HG02840 (cell line): Measurements from ENCODE around the gene HOXB6.

Experiments
- ATAC-seq: cut with Tn5 transposase; IDR thresholded peaks from one replicate; pipeline ENCODE4 v1.9.1; 2021; ENCODE audit warnings: mild to moderate bottlenecking, moderate library complexity, moderate number of reproducible peaks; ENCODE audit not compliant: unreplicated experiment, low FRiP score

The HOXB6 gene

DNA sequence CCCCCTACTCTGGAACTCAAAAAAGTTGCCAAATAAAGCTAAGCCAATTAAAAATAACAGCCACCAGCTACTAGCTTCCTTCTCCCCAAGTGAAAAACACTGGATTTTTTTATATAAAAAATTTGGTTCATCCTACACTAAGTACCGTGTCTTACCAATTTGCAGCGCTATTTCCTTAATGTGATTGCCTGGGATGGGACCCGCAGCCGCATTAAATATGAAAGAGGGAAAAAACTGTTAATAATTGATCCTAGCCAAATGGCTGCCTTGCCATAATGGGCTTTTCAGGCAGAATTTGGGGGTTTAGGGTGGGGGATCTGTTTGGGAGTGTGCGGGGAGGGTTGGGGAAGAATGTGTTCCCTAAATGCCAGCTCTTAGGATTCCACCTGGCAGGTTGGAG lies 19.3 kb upstream of the HOXB6 start:
- no peak for ATAC-seq

DNA sequence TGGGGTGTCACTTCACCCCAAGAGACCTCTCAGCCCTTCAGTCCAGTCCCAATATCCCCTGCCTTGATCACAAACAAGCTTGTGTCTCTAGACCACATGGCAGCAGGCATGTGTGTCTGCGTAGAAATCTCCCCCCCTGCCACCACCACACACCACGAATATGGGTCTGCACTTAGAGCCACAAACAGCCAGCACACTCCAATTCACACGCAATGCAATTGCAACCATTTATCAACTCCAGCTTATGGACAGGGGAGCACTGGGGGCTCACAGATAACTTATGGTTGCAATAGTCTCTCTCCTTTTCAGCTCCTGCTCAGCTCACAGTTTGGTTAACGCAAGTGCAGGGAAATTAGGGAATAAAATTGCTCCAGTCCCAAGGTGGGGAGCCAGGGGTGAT lies 18.8 kb upstream of the HOXB6 start:
- ATAC-seq, result no peak

DNA sequence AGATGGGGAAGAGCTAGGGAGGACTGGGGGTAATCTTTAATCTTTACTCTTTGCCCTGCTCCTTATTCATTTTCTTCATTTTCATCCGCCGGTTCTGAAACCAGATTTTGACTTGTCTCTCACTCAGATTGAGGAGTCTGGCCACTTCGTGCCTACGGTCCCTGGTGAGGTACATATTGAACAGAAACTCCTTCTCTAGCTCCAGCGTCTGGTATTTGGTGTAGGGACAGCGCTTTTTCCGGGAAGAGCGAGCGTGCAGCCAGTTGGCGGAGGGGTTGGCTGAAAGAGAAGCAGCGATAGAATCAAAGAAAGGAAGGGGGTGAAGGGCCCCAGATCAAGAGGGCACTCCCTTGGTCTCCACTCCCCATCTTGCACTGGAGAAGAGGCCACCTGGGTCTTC lies 18.1 kb upstream of the HOXB6 start:
- ATAC-seq, result no peak

DNA sequence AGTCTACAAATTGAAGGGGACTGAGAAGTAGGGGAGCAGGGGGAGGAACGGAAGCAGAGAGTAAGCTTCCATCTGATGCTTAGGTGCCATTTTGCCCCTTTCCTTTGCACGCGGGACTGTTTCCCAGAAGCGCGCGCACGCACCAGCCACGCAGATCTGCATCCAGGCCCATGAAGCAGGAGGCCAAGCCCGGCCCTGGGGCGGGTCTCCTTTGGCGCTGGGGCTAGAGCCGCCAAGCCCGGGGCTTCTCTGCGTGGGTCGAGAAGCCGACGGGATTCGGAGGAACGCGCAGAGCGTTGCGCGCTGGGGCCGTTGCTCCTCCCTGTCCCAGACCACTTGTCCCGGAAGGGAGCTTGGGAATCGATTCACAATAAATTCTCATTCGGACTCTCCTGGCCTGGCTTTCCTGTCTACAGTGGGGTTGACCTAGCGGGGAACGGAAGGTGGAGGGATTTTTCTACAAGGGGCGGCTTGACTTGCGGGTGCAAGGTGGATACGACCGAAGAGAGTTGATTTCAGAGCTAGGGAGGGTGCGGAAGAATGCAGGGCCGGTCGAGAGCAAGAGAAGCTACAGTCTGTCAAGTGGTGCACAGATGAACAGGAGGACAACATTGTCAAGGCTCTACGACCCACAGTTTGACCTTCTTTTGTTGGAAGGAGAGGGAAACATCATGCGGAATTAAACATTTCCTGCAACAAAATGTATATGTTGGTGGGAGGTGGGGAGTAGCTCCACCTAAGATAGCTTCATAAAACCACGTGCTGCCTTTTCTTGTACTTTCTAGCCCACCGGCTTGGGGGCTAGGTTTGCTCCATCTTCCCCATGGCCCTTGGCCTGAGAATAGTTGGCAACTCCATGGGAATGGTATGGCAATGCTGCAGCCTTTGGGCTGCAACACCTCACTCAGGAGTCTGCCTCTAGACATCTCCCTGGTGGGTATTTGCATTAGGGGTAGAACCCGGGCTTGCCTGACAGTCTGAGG lies 16.9 kb upstream of the HOXB6 start:
- ATAC-seq, result no peak

DNA sequence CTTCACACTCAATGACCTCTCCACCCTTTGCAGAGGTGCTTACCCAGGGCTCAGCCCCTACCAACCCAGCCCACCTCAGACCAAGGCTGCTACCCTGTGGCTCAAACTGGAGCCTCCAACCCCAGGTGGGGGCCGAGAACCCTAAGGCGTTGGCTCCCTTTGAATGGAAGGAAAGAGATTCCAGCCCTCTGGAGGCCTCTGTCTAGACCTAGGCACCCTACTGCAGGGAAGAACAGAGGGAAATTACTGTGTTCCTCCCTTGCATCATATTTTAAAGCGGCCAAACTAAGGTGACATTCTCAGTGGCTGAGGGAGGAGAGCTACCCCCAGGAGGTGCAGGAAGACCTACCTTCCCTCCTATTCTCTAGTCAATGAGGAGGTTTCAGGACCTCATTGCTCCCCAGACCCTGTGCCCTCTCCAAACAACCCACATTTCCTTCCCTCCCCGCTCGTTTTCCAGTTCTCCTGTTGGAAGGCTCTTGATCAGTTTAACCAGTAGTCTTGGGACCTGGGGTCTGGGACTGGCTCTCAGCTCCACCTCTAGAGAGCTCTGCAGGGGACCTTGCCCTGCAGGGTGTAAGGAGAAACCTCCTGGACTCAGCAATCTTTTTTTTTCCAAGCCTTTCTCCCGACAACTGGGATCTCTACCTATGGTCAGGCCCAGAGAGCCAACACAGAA lies 15.8 kb upstream of the HOXB6 start:
- no peak for ATAC-seq

DNA sequence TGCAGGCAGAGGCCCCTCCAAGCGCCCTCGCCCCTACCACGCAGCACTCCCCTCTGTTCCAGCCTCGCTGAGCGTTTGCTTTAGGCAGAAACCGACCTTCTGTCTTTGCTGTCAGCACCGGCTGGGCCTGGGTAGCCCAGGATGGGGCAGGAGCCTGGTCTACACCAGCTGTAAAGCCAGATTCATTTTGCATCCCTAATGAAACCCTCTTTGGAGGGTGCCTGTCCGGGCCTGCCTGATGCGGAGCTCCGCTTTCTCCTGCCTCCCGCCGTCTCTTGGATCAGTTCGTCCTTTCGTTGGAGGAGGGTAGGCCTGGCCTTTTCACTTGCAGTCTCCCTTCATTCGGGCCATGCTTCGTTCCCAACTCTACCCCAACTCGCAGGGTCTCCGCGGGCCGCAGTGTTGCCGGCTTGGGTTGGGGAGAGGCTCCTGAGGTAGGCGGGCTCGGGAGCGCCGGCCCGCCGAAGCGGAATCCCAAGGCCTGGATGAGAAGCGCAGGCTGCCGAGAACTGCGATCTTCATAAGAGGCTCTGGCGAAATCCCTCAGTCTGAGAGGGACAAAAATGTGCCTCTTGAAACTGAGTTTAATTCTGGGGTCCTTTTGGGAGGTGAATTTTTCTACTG lies 15.2 kb upstream of the HOXB6 start:
- ATAC-seq, result no peak

DNA sequence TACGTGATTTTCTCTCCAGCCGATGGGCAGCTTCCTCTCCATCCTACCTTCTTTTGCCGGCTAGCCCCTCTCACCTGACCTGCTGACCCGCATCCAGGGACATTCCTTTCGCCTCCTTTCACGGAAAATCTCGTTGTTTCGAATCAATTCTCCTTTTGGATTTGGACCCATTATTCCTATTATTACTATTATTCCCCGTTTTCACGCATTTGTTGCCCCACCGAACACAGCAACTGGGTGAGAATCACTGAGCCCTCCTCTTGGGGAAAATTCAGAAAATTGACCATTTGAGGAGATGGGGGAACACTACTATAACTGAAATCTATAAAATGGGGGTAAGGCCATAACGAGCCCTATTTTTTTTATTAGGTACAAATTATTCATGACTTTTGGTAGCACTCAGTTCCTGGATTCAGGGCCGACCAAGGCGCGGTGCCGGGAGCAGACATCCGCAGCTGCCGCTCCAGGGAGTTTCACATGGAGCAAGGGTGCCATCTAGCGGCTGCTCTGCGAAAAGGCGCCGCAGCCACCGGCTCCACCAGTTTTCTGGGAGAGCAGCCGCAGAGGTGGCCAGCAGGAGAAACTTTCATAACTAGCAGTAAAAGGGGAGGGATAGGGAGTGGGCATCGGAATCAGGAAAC lies 13.6 kb upstream of the HOXB6 start:
- no peak for ATAC-seq

DNA sequence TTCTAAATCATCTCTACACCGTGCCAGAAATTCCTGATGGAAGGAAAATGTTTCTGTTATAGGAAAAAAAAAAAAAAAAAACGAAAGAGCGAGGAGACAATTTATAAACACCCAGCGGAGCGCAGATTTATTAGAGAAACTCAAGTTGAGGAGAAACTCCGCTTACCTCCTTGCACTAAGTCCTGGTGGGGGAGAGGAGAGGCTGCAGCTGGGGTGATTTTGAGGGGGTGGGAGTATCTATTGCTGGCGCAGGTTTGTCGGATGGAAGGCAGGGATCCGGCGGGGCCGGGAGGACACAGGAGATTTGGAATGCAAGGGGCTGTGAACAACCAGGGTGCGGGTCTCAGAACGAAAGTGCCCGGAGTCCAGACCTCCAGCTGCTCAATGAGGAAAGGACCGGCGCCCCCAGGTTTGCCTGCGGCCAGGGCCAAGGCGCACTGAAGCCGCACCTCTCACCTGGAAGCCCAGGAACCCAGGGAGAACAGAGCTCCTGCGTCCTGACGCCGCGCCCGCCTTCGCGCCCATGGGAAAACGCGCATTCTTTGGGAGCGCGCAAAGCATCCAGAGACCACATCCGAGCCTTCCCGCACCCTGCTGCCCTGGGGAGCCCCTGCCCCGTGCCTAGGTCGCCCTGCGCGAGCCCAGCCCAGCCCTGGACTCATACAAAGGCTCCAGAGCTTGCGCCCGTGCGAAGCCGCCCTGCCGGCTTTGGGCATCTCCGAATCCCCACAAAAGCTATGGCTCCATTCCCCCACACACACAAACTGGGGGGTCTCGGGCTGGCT lies 12.9 kb upstream of the HOXB6 start:
- no peak for ATAC-seq

DNA sequence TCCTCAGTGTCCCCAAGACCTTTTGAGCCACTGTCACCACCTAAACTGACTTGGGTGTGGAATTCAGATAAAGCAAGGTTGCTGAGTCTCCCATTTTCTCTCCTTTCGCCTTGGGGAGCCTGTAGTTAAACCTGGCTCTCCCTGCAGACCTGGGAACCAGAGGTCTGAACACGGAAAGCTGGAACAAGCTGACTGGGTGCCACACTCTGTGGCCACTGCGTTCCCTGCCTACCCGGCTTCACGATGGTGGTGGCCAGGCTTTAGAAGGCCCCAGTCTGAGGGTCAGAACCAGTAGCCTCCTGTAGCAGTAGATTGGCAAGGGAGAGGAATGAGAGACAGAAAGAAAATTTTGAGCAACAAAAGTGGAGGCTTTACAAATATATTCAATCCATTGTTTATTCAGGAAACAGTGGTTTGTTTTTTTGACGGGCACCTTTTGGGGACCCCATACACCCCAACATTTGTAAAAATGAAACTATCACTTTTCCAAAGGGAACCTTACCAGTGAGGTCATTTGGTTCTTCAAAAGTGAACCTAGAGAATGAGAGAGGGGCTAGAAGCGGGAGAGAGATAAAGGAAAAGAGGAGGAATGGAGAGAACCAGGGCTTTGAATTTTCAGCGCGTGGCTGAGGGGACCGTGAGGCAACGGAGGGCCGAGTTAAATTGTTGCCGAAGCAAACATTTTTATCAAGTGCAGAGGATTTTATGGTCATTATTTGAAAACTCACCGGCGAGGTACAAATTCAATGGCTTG lies 12.1 kb upstream of the HOXB6 start:
- ATAC-seq, result no peak

DNA sequence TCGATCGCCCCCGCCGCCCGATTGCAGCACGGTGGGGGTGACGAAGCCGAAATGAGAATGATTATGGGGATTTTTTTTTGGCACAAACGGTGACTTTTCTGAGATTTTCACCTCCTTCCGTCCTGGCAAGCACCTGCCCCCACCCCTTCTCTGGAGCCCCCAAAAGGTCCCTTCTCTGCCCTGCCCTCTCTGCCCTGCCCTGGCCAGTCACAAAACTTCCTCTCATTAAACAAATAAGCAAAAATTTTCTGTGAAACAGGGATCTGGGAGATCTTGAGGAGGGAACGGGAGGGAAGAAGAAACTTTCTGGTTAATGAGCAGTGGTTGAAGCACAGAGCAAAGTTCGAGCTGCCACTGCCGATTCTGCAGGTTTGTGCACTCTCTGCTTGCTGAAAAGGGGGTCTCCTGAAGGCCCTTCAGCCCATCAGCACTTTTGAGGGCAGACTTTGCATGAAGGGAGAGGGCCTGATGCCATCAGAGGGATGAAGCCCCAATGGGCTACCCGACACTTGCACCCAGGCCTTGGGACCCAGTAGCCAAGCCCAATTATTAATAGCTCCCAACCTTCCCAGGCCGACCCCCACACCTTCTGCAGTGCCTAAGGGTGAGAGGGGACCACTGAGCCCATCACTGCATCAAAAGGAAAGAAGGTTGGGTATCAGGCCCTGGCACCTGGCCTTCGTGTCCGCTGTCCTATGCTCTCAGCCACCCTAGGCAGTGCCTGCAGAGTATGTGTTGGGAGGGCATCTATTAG lies 11.4 kb upstream of the HOXB6 start:
- no peak for ATAC-seq

DNA sequence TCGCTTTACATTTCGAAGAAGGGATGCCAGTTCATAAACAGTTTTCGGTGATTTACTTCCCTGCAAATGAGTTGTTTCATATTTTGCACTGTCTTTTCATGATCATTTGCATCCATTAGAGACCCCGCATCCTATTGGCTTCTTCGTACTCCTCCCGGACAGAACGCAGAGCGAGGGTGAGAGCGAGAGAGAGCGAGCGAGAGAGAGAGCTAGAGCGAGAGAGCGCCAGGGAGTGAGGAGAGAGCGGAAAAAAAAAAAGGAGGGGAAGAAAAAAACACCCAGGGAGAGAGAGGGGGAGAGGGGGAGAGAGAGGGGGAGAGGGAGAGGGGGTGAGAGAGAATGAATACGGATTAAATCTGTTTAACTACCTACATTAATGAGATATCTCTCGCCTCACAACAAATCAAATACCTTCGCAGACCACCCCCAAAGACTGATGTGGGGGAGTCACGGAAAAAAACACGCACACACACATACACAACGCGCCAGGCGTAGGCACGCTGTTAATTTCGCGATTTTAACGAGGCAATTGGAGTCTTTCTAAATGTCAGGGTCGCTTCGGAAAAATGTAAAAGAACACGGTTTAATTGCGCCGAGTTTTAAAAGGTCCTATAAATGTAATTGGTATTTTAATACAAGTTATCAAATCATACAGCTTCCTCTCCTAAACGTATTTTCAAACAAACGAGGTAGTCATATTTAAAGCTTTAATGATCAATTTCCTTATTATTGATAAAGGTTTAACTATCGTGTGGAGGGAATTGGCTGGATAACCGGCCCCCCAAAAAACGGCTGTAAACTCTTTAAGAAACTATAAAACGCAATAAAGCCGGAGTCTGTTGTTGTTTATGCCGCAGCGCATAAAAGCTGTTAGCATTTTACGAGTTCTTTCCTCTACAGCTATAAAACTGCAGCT lies 10.5 kb upstream of the HOXB6 start, which contains the start of gene HOXB8:
HOXB8 (minus strand) TSS at position 246 of the 916 bp plus-strand sequence. CDS start 588 bp downstream, outside the sequence.
- no peak for ATAC-seq

DNA sequence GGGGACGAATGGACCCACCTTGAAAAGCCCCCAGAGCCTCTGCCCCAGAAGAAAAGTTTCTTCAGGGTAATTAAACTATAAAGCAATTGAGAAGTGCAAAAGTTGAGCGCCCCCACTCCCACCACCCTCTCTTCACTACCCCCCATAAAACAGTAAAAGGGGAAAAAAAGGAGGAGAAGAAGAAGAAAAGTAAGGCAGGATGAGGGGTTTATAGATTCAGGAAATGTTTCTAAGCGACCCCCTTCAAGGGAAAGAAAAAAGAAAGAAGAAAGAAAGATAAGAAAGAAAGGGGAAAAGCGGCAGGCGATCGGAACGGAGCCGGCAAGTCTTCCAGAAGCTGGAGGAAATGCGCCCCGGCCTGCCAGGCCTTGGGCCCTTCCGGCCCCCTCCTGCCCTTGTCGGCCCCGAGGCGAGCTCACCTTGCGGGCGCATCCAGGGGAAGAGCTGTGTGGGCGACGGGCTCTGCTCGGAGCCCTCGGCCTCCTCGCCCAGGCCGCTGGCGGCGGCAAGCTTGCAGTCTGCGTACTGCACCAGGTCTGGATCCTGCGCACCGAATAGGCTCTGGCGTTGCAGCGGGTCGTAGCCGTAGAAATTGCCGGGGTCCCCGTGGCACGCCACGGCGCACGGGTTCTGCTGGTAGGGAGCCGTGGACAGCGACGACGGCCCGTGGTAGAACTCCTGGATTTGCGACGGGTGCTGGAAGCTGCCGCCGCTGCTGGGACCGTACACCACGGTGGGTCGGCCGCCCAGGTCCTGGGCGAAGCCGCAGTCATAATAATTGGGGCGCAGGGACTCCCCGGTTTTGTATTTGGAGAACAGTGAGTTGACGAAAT lies 9.3 kb upstream of the HOXB6 start:
- no peak for ATAC-seq

DNA sequence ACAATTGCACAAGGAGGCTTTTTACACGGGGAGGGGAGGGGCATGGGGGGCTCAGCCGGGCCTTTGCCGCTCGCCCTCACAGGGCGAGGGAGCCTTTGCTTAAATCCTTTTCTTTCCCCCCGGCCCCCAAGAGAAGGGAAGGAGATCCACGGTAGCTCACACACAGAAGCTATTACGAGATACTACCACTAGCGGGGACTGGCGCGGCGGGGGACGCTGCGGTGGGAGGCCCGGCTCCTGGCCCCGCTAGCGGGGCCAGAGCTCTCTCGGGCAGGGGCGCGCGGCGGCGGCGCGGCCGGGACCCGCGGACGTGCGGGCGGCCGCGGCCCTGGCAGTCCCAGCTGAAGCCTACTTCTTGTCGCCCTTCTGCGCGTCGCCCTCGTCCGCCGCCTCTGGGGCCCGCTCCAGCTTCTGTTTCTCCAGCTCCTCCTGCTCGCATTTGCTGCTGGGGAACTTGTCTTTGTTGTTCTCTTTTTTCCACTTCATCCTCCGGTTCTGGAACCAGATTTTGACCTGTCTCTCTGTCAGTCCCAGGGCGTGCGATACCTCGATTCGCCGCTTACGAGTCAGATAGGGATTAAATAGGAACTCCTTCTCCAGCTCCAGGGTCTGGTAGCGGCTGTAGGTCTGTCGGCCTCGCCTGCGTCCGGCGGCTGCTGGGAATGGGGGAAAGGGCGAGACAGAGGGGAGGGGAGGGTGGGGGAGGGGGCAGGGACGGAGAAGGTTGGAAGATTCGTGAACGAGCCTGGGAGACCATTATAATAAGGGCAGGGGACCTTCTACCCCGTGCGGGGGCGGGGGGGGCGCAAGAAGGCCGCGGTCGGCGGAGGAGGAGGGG lies 8.3 kb upstream of the HOXB6 start:
- ATAC-seq, result no peak

DNA sequence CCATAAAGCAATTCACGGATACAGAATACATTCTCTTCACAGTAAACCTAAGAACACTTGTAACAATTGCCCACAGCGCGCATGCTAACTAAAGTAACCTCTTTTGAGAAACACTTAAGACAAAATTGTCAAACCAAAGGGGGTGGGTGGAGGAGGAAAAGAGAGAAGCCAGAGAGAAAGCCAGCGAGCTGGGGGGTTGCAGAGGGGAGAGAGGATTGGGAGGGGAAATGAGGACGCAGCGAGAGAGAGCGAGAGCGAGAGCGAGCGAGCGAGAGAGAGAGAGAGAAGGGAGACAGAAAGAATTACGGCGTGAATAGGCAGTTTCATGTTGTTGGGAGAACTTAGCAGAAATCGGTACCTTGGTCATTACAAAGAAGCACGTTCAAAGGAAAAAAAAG lies 7.7 kb upstream of the HOXB6 start:
- ATAC-seq, result no peak

DNA sequence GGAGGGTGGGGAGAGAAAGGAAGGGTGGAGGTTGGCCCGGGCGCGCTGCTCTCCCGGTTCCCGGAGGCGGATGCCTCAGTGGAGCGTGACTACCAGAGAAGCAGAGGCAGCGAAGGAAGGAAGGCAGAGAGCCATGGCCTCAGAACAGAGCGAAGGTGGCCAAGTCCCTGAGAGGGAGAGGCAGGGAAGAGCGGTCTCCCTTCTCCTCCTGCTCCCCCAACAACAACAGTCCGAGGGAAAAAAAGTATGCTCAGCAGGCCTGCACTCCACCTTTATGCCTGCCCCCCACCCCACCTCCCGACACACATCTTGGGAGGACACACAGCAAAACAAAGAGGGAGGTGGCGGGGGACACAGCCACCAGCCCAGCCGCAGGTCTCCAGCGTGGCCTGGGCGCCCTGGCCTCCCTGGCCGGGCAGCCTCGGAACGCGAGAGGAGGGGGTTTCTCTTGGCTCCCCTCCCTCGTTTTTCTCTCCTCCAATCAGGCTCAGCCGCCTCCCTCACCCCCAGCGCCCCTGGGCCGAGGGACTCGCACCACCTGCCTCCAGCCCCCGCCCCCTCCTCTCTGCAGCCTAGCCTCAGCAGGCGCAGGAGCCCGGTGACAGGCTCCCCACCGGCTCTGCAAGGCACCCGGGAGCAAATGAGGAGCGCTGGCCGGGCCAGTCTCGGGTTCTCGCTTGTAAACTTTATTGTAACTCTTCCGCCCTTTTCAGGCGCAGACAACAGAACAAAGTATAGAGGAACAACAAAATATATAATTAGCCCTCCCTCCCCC lies 7.1 kb upstream of the HOXB6 start:
- no peak for ATAC-seq
